ENCODE measurements around the gene CCDC9B. TPM values are rescaled to one million over a fixed set of nuclear protein-coding genes. Genes with fewer than 3 reads are reported as not detected.

Gene CCDC9B
- total RNA-seq, 1 experiment from 2014 or later: 1.2 TPM

DNA sequence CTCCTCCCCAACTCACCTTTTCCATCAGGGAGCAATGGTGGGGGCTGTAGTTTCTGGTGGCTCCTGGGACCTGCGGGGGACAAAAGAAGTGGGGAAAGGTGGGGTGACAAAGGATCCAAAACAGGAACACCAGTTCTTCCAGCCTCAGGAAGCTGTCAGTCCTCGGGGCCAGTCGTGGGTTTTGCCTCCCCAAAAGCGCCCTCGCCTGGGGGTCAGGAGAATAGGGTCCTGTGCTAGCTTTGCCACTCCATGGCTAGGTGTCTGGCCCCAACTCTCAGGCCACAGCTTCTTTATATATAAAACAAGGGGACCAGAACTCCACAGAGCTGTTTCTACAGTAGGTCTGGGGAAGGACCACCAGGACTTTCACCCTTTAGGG, 4.0 kb downstream of the CCDC9B start:
- Histone ChIP-seq H3K9me3 (ENCODE audit: low read length) (no peaks in the 10 kb centered on the region), H3K9me2 (replicated peaks; ENCODE audit: insufficient read depth, low read length) (no peaks in the 10 kb centered on the region), H3K9ac (ENCODE audit: low read length) (peak overlapping the region; percentile 55), H3K27me3 (ENCODE audit: low read length) (no peaks in the 10 kb centered on the region), H3K27ac (ENCODE audit: low read length) (no peak overlapping the region), H3K36me3 (ENCODE audit: insufficient read depth, low read length) (no peaks in the 10 kb centered on the region), H3K79me2 (ENCODE audit: low read length) (no peaks in the 10 kb centered on the region), H3K4me1 (ENCODE audit: low read length) (peaks cover 27% of the 10 kb centered on the region), H3K4me3 (ENCODE audit: low read length) (peak overlapping the region; percentile 47; the same call in 1 of the 2 replicates), H3K4me2 (ENCODE audit: low read depth, low read length, poor library complexity, severe bottlenecking) (peak overlapping the region; percentile 55), H2AFZ (ENCODE audit: low read length) (peak overlapping the region; percentile 89), H4K20me1 (ENCODE audit: insufficient read depth, low read depth, low read length) (no peaks in the 10 kb centered on the region)
- peak; percentile 63 for DNase-seq

DNA sequence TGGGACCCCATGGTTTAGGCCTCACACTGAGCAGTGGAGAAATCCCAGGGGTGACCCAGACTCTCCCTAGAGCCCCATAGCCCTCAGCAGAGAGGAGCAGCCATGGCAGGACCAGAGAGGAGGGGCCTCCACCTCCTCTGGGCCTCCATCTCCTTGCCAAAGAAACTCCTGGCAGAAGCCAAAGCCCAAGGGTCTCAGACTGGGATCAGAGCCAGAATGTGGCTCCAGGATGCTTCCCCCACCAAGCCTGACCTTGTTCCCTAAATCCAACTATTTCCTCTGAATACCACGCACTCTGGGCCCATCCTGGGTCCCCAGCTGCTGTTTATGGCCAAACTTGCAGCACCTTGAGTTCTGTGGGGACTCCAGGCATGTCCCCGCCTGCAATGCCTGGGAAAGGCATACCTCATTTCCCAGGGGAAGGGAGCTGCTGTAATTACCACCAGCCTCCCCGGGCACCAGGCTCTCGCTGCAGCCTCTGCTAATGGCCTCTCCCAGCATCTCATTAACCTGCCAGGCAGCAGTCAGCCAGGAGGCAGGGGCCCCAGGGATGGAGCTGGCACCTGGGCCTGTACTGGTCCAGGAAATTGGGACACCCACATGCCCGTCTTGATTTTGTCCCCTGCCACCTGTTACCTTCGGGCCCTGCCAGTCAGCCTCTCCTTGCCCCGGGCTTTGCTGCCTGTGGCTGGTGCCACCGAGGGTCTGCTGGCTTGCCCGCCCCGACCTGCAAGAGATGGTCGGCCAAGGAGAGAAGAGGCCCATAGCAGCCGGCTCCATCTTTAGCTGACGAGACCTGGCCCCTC, 4.6 kb downstream of the CCDC9B start:
- no peaks in the 10 kb centered on the region for H3K9me2 ChIP-seq (replicated peaks; ENCODE audit: insufficient read depth, low read length)
- H3K9me3 ChIP-seq (ENCODE audit: low read length): no peaks in the 10 kb centered on the region
- no peaks in the 10 kb centered on the region for H3K27me3 ChIP-seq (ENCODE audit: low read length)
- peak overlapping the region; percentile 55 for H3K9ac ChIP-seq (ENCODE audit: low read length)
- peaks cover 27% of the 10 kb centered on the region for H3K4me1 ChIP-seq (ENCODE audit: low read length)
- peak overlapping the region; percentile 55 for H3K4me2 ChIP-seq (ENCODE audit: low read depth, low read length, poor library complexity, severe bottlenecking)
- DNase-seq: no peak
- no peaks in the 10 kb centered on the region for H3K36me3 ChIP-seq (ENCODE audit: insufficient read depth, low read length)
- no peaks in the 10 kb centered on the region for H3K79me2 ChIP-seq (ENCODE audit: low read length)
- H2AFZ ChIP-seq (ENCODE audit: low read length): peak overlapping the region; percentile 89
- H4K20me1 ChIP-seq (ENCODE audit: insufficient read depth, low read depth, low read length): no peaks in the 10 kb centered on the region
- H3K27ac ChIP-seq (ENCODE audit: low read length): no peak overlapping the region
- peak overlapping the region; percentile 47; the same call in 1 of the 2 replicates for H3K4me3 ChIP-seq (ENCODE audit: low read length)

DNA sequence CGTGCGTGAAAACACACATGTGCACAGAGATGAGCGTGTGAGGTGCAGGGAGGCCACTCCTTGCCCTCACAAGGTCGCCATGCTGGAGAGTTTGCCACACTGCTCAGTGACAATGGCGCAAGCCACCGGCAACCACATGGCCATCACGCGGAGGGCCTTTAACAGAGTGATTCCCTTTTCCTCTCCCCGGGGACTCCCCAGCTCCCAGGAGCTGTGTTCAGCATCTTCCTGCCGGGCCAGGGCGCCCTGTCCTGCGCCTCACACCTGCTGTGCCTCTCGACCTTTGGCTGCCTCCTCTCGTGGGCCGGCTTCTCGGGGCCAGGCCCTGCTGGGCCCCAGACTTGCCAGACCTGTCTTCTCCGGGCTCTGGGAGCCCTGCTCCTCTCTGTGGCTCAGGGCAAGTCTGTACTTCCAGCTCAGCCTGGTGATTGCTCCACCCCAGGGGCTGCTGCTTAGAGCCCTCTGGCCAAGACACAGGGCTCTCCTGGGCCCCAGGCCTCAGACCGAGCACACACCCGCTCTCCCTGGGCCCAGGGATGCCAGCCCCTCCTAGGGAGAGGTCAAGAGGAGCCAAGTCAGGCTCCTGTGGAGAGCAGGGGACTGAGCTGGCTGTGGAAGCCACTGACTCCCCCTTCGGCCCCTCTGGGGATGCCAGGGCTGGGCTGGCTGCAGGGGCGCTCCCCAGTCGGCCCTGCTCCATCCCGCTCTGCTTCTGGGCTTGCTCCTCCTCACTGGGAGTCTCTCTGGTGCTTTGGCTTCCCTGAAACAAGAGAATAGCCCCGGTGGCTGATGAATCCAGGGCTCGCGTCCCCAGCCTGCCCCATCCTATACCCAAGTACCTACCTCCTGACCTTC, 5.6 kb downstream of the CCDC9B start:
- H3K9ac ChIP-seq (ENCODE audit: low read length): no peak overlapping the region
- no peak overlapping the region for H2AFZ ChIP-seq (ENCODE audit: low read length)

DNA sequence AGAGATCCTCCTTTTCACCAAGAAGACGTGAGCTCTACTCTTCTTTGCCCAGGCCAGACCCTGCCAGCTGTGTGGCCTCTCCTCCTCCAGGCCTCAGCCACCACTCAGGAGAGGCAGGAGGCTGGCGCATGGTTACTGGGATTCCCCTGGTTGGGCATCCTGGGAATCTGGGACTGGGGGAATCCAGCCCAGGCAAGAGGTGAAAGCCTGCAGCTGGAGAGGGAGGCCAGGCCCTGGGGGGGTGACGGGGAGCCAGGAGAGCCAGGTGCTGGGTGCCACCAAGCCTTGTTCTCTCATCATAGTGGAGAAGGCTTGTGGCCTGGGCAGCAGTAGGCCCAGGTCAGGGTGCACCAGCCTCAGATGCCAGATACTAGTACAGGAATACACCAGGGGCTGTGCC, 6.2 kb downstream of the CCDC9B start:
- Histone ChIP-seq H3K9ac (ENCODE audit: low read length) (no peak overlapping the region), H4K20me1 (ENCODE audit: insufficient read depth, low read depth, low read length) (no peaks in the 10 kb centered on the region), H3K9me3 (ENCODE audit: low read length) (no peaks in the 10 kb centered on the region), H3K4me2 (ENCODE audit: low read depth, low read length, poor library complexity, severe bottlenecking) (peak overlapping the region; percentile 13), H3K36me3 (ENCODE audit: insufficient read depth, low read length) (no peaks in the 10 kb centered on the region), H3K9me2 (replicated peaks; ENCODE audit: insufficient read depth, low read length) (no peaks in the 10 kb centered on the region), H3K4me1 (ENCODE audit: low read length) (peaks cover 27% of the 10 kb centered on the region), H3K27ac (ENCODE audit: low read length) (no peak overlapping the region), H2AFZ (ENCODE audit: low read length) (no peak overlapping the region), H3K4me3 (ENCODE audit: low read length) (no peak overlapping the region), H3K79me2 (ENCODE audit: low read length) (no peaks in the 10 kb centered on the region), H3K27me3 (ENCODE audit: low read length) (no peaks in the 10 kb centered on the region)
- DNase-seq: no peak

More for the DNA sequence above, 5.6 kb downstream of the CCDC9B start:
- Histone ChIP-seq H3K36me3 (ENCODE audit: insufficient read depth, low read length) (no peaks in the 10 kb centered on the region), H3K4me2 (ENCODE audit: low read depth, low read length, poor library complexity, severe bottlenecking) (no peak overlapping the region), H3K27ac (ENCODE audit: low read length) (no peak overlapping the region), H3K79me2 (ENCODE audit: low read length) (no peaks in the 10 kb centered on the region), H3K4me1 (ENCODE audit: low read length) (peaks cover 27% of the 10 kb centered on the region), H3K9me3 (ENCODE audit: low read length) (no peaks in the 10 kb centered on the region), H3K9me2 (replicated peaks; ENCODE audit: insufficient read depth, low read length) (no peaks in the 10 kb centered on the region), H3K4me3 (ENCODE audit: low read length) (no peak overlapping the region), H4K20me1 (ENCODE audit: insufficient read depth, low read depth, low read length) (no peaks in the 10 kb centered on the region), H3K27me3 (ENCODE audit: low read length) (no peaks in the 10 kb centered on the region)
- no peak for DNase-seq

DNA sequence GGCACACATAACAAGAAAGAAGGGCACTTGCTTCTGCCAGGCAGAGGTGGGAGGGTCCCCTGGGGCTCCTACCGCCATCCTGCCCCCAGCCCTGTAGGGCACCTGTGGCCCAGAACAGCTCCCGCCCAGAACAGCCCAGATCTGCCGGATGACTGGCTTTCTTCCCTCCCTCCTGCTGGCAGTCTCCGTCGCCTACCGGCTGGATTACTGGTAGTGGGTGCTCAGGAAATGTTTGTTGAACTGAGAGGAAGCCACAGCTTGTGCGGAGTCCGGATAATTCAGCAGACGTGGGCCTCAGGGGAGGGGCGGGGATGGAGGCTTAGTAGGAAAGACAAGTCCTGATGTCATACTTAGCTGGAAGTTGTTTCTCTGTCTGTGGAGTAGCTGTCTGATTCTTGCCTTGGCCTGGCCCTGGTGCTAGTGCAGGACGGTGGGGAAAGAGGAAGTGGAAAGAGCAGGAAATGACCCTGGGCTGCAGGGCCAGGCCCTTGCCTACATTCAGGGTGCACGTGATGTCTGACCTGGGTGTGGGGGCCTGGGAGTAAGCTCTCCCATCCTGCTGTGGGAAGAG, 6.7 kb downstream of the CCDC9B start:
- no peaks in the 10 kb centered on the region for H3K9me2 ChIP-seq (replicated peaks; ENCODE audit: insufficient read depth, low read length)
- H3K9ac ChIP-seq (ENCODE audit: low read length): peak overlapping the region; percentile 16; the same call in 1 of the 2 replicates
- no peaks in the 10 kb centered on the region for H4K20me1 ChIP-seq (ENCODE audit: insufficient read depth, low read depth, low read length)
- H3K9me3 ChIP-seq (ENCODE audit: low read length): no peaks in the 10 kb centered on the region
- no peak overlapping the region for H2AFZ ChIP-seq (ENCODE audit: low read length)
- H3K27me3 ChIP-seq (ENCODE audit: low read length): no peaks in the 10 kb centered on the region
- DNase-seq: no peak
- H3K36me3 ChIP-seq (ENCODE audit: insufficient read depth, low read length): no peaks in the 10 kb centered on the region
- H3K79me2 ChIP-seq (ENCODE audit: low read length): no peaks in the 10 kb centered on the region
- peak overlapping the region; percentile 13 for H3K4me2 ChIP-seq (ENCODE audit: low read depth, low read length, poor library complexity, severe bottlenecking)
- H3K4me1 ChIP-seq (ENCODE audit: low read length): peaks cover 27% of the 10 kb centered on the region
- H3K27ac ChIP-seq (ENCODE audit: low read length): no peak overlapping the region
- H3K4me3 ChIP-seq (ENCODE audit: low read length): no peak overlapping the region

DNA sequence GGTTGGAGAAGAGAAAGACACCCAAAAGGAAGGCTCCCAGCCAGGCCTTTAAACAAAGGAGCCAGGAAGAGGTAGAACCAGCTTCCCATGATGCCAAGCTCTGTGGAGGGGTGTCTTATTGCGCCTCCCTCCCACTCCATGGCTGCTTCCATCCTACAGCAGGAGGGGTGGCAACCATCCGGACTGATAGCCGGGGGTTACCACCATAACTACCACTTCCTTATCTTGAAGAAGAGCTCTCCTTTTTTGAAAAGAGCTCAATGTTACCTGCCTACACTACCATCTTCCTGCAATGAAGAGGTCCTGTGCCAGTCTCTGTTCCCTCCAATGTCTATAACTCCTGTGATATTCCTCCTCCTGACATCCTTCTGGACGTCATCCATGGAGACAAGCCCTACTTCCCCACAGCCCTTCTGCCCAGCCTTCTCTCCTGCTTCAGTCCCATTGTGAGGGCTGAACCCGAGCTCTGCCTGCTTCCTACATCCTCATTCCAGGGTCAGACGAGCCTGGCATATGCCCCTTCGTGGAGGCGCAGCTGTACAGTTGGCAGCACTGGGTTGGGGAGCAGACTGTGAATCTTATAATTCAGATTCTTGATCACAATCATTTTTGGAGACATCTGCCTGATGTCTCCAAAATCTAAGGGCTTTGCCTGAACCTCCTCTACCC, 8.5 kb downstream of the CCDC9B start:
- Histone ChIP-seq H3K4me3 (ENCODE audit: low read length) (no peak overlapping the region), H2AFZ (ENCODE audit: low read length) (no peak overlapping the region), H3K27me3 (ENCODE audit: low read length) (no peaks in the 10 kb centered on the region), H3K9ac (ENCODE audit: low read length) (no peak overlapping the region), H3K4me2 (ENCODE audit: low read depth, low read length, poor library complexity, severe bottlenecking) (no peak overlapping the region), H3K36me3 (ENCODE audit: insufficient read depth, low read length) (no peaks in the 10 kb centered on the region), H3K9me2 (replicated peaks; ENCODE audit: insufficient read depth, low read length) (no peaks in the 10 kb centered on the region), H3K4me1 (ENCODE audit: low read length) (peaks cover 23% of the 10 kb centered on the region), H4K20me1 (ENCODE audit: insufficient read depth, low read depth, low read length) (no peaks in the 10 kb centered on the region), H3K79me2 (ENCODE audit: low read length) (no peaks in the 10 kb centered on the region), H3K9me3 (ENCODE audit: low read length) (no peaks in the 10 kb centered on the region), H3K27ac (ENCODE audit: low read length) (no peak overlapping the region)
- no peak for DNase-seq

DNA sequence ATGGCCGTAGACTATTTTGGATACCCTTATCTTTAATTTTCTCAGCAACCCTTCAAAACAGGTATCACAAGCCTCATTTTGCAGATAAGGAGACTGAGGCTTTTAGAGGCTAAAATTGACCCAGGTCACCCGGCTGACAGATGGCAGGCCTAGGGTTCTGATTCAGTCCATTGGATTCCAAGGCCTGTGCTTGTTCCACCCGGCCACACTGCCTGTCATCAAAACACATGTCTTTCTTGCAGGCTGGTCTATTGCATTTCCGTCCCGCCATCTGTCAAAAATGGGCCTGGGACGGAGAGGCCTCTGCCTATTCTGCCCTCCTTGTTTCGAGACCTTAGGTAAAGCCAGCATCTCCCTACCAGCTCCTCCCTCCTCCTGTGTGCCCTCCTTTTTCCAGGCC, 9.1 kb downstream of the CCDC9B start:
- no peak overlapping the region for H3K4me3 ChIP-seq (ENCODE audit: low read length)
- H3K9ac ChIP-seq (ENCODE audit: low read length): no peak overlapping the region
- H3K4me1 ChIP-seq (ENCODE audit: low read length): peaks cover 18% of the 10 kb centered on the region
- no peaks in the 10 kb centered on the region for H3K9me3 ChIP-seq (ENCODE audit: low read length)
- H4K20me1 ChIP-seq (ENCODE audit: insufficient read depth, low read depth, low read length): no peaks in the 10 kb centered on the region
- H3K27ac ChIP-seq (ENCODE audit: low read length): no peak overlapping the region
- no peaks in the 10 kb centered on the region for H3K36me3 ChIP-seq (ENCODE audit: insufficient read depth, low read length)
- no peak for DNase-seq
- H2AFZ ChIP-seq (ENCODE audit: low read length): no peak overlapping the region
- H3K9me2 ChIP-seq (replicated peaks; ENCODE audit: insufficient read depth, low read length): no peaks in the 10 kb centered on the region
- no peaks in the 10 kb centered on the region for H3K79me2 ChIP-seq (ENCODE audit: low read length)
- no peak overlapping the region for H3K4me2 ChIP-seq (ENCODE audit: low read depth, low read length, poor library complexity, severe bottlenecking)
- H3K27me3 ChIP-seq (ENCODE audit: low read length): no peaks in the 10 kb centered on the region

Data from Karpas-422 (cell line).